HFFc6 (cell line): ENCODE data around the gene P4HA1. TPM values are rescaled to one million over a fixed set of nuclear protein-coding genes. Genes with fewer than 3 reads are reported as not detected.

Source experiments
- DNase-seq: peaks from one replicate; pipeline ENCODE4 v3.0.0-alpha.2; 2018
- H3K27ac Mint-ChIP-seq: 2 replicates; pipeline ENCODE4 v1.8.0; 2020; ENCODE audit warnings: mild to moderate bottlenecking, mixed read lengths
- H3K27me3 Mint-ChIP-seq: 2 replicates; pipeline ENCODE4 v1.8.0; 2021; ENCODE audit warnings: mild to moderate bottlenecking, moderate library complexity, mixed read lengths; ENCODE audit not compliant: insufficient read depth
- H3K36me3 Mint-ChIP-seq: 2 replicates; pipeline ENCODE4 v1.8.0; 2021; ENCODE audit warnings: low read depth, mixed read lengths
- H3K4me1 Mint-ChIP-seq: 2 replicates; pipeline ENCODE4 v1.8.0; 2020; ENCODE audit warnings: low read depth, mixed read lengths
- H3K4me3 Mint-ChIP-seq: 2 replicates; pipeline ENCODE4 v1.8.0; 2020; ENCODE audit warnings: mild to moderate bottlenecking, moderate library complexity, mixed read lengths
- H3K9me3 Mint-ChIP-seq: 2 replicates; pipeline ENCODE4 v1.8.0; 2020; ENCODE audit warnings: mild to moderate bottlenecking, mixed read lengths
- CTCF ChIP-seq: fragments of 200-600 bp; sonication (generic); IDR thresholded peaks from 2 replicates; pipeline ENCODE4 v1.5.0; 2021; ENCODE audit warnings: antibody characterized with exemption, mild to moderate bottlenecking
- total RNA-seq, 6 experiments: library from RNA; stranded (reverse); fragmentation: NEBNext Ultra II Directional; extraction: Animal tissue kit (Norgen Biotek cat#: 25700); gene quantifications; 2 replicates in 1 of 6; 3 replicates in 5 of 6; pipeline ENCODE4 v1.2.3, GENCODE V29; 2021

Gene P4HA1
- total RNA-seq, 6 experiments from 2014 or later = 117 to 192 (median 127) TPM

- Mint-ChIP-seq H3K27me3 (peaks cover 3% of the 10 kb centered on the region), H3K27ac (peak overlapping the region; percentile 95), H3K36me3 (peaks cover 14% of the 10 kb centered on the region; the same call in 1 of the 2 replicates), H3K4me1 (peaks cover 40% of the 10 kb centered on the region), H3K4me3 (peak overlapping the region; percentile 92), H3K9me3 (no peaks in the 10 kb centered on the region)
- no peak for TF ChIP-seq CTCF
- DNase-seq = no peak
Measured at GRCh38 chr10:73094986-73095480, 1.6 kb downstream of the P4HA1 start.

- Mint-ChIP-seq H3K9me3 (no peaks in the 10 kb centered on the region), H3K27me3 (peaks cover 3% of the 10 kb centered on the region), H3K4me1 (peaks cover 40% of the 10 kb centered on the region), H3K4me3 (peak overlapping the region; percentile 92), H3K27ac (peak overlapping the region; percentile 95), H3K36me3 (peaks cover 14% of the 10 kb centered on the region; the same call in 1 of the 2 replicates)
- no peak for TF ChIP-seq CTCF
- peak; percentile 19 for DNase-seq
Measured at GRCh38 chr10:73093922-73094850, 2.5 kb downstream of the P4HA1 start.

GRCh38 chr10:73092830-73093229 lies 3.8 kb downstream of the P4HA1 start:
- peak overlapping the region; percentile 92 for H3K4me3 Mint-ChIP-seq
- no peaks in the 10 kb centered on the region for H3K9me3 Mint-ChIP-seq
- H3K27me3 Mint-ChIP-seq = peaks cover 3% of the 10 kb centered on the region
- H3K4me1 Mint-ChIP-seq = peaks cover 51% of the 10 kb centered on the region
- no peak for DNase-seq
- H3K27ac Mint-ChIP-seq = peak overlapping the region; percentile 38; the same call in 1 of the 2 replicates
- peaks cover 15% of the 10 kb centered on the region; the same call in 1 of the 2 replicates for H3K36me3 Mint-ChIP-seq
- no peak for TF ChIP-seq CTCF

GRCh38 chr10:73088304-73088703 lies 8.4 kb downstream of the P4HA1 start:
- DNase-seq = no peak
- TF ChIP-seq CTCF = no peak
- Mint-ChIP-seq H3K27me3 (no peaks in the 10 kb centered on the region), H3K9me3 (no peaks in the 10 kb centered on the region), H3K4me1 (peaks cover 40% of the 10 kb centered on the region), H3K36me3 (peaks cover 14% of the 10 kb centered on the region), H3K27ac (peak overlapping the region; percentile 11; the same call in 1 of the 2 replicates), H3K4me3 (no peak overlapping the region)

GRCh38 chr10:73086816-73087215 lies 9.8 kb downstream of the P4HA1 start:
- DNase-seq = no peak
- Mint-ChIP-seq H3K4me1 (peaks cover 43% of the 10 kb centered on the region), H3K27me3 (no peaks in the 10 kb centered on the region), H3K4me3 (no peak overlapping the region), H3K9me3 (no peaks in the 10 kb centered on the region), H3K27ac (no peak overlapping the region), H3K36me3 (peaks cover 11% of the 10 kb centered on the region)
- TF ChIP-seq CTCF = no peak
